ENCODE results near the gene CNTN5. TPM values are rescaled to one million over a fixed set of nuclear protein-coding genes. Genes with fewer than 3 reads are reported as not detected.
A peak's percentile ranks its signal among the peaks of the same experiment; 100 is the strongest.

The CNTN5 gene
- total RNA-seq, 1 experiment from 2014 or later: not detected

- Histone ChIP-seq H4K5ac (ENCODE audit: insufficient read length, low read depth, low read length) (no peak overlapping the region), H4K20me1 (ENCODE audit: control insufficient read depth, insufficient read depth, insufficient read length) (no peaks in the 10 kb centered on the region), H3K4ac (ENCODE audit: low read depth, low read length) (no peak overlapping the region), H3K4me2 (ENCODE audit: insufficient read depth, insufficient read length, low read length) (no peak overlapping the region), H3K23me2 (ENCODE audit: insufficient read length, low read depth, low read length, poor library complexity, severe bottlenecking) (no peaks in the 10 kb centered on the region), H3K23ac (ENCODE audit: insufficient read length, low read depth, low read length) (no peak overlapping the region), H3K9me3 (ENCODE audit: control insufficient read depth, low read depth, low read length) (no peaks in the 10 kb centered on the region), H2AK5ac (ENCODE audit: insufficient read length, low read length) (no peak overlapping the region), H2AFZ (ENCODE audit: low read length) (peak overlapping the region; percentile 8), H3T11ph (ENCODE audit: low read length) (no peak overlapping the region), H3K56ac (ENCODE audit: insufficient read length, low read depth, low read length) (no peak overlapping the region), H2BK20ac (ENCODE audit: low read depth, low read length, poor library complexity, severe bottlenecking) (no peak overlapping the region), H3K4me1 (ENCODE audit: insufficient read depth, low read length) (peaks cover 8% of the 10 kb centered on the region), H3K79me1 (ENCODE audit: insufficient read depth, low read depth, low read length, poor library complexity, severe bottlenecking) (no peaks in the 10 kb centered on the region), H3K27me3 (ENCODE audit: insufficient read depth, low read length) (no peaks in the 10 kb centered on the region), H3K9ac (ENCODE audit: extremely low read depth, insufficient read length, low read length) (no peak overlapping the region), H2BK15ac (ENCODE audit: low read depth, low read length) (no peak overlapping the region), H3K79me2 (ENCODE audit: insufficient read depth, low read length) (no peaks in the 10 kb centered on the region), H2BK120ac (ENCODE audit: low read depth, low read length, poor library complexity, severe bottlenecking) (no peak overlapping the region), H3K27ac (ENCODE audit: insufficient read length, low read depth, low read length) (no peak overlapping the region), H3K14ac (ENCODE audit: insufficient read depth, low read length) (no peak overlapping the region), H4K91ac (ENCODE audit: insufficient read length, low read depth, low read length) (no peak overlapping the region), H3K18ac (ENCODE audit: insufficient read length, low read depth, low read length) (no peak overlapping the region), H2BK12ac (ENCODE audit: insufficient read length, low read depth, low read length) (no peak overlapping the region), H4K8ac (replicated peaks; ENCODE audit: insufficient read length, low read depth, low read length) (no peak overlapping the region), H2BK5ac (ENCODE audit: insufficient read length, low read length) (no peak overlapping the region)
- DNase-seq: no peak
- no peaks in the 10 kb centered on the region; a peak in 3 of 5 replicates for H3K9me3 Mint-ChIP-seq
- WGBS (ENCODE audit: extremely low coverage, insufficient read length, low lambda C conversion rate): no CpG with 5 or more reads among the region's 4 CpGs
- H3K27me3 Mint-ChIP-seq (ENCODE audit: low read depth): no peaks in the 10 kb centered on the region
- H3K4me1 Mint-ChIP-seq: peaks cover 20 to 22% of the 10 kb centered on the region in 2 experiments
- H3K27ac Mint-ChIP-seq: peak overlapping the region in 1 of 3 experiments; percentile 40; a peak in 1 of 7 replicates
- no peaks in the 10 kb centered on the region for H3K36me3 Mint-ChIP-seq (ENCODE audit: insufficient read depth in 1 of 3, low read depth in 3 of 3)
- no peak for TF ChIP-seq CTCF (conservative IDR thresholded peaks at IDR 0.05)
- no peak overlapping the region for H3K4me3 Mint-ChIP-seq
These were observed 1073.5 kb downstream of the CNTN5 start for GRCh38 chr11:100094121-100094865.
